ENCODE results near the gene INPP5J. TPM values are rescaled to one million over a fixed set of nuclear protein-coding genes. Genes with fewer than 3 reads are reported as not detected.

Gene INPP5J
- total and polyA plus RNA-seq, 9 of the 15 experiments (the other 6 are each of a cell fraction or from before 2014, with no cell fraction given), result 0.10 to 6.3 (median 4.8) TPM

DNA sequence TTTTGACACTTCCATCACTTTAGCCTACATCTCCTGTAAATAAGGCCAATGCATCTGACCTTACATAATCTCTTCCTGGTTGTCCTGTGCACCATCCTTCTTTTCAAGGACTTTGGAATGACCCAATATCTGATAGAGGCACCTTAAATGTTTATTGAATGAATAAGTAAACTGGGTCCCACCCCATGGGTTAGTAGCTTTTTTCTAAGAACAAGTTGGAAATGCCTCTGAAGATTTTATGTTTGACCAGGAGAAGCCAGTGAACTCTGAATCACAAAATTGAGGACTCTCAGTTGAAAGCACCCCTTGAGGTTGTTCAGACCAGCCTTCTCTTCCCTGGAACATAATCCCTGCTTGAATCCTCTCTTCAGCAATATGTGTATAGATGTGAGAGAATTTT lies 38.6 kb downstream of the INPP5J start:
- peak overlapping the region; percentile 96 for H3K4me2 ChIP-seq (ENCODE audit: insufficient read depth, low read length)
- peak overlapping the region; percentile 1 to 64; a peak in 2 of 4 replicates for H3K9ac ChIP-seq (ENCODE audit: insufficient read depth in 1 of 2, low read depth in 2 of 2, low read length in 2 of 2)
- no peak overlapping the region for H3K27ac ChIP-seq (ENCODE audit: extremely low read depth, low read depth, low read length)
- H3K4me3 ChIP-seq, result no peak overlapping the region; the same call in 1 of the 2 replicates
- TF ChIP-seq ARNT (IDR thresholded peaks at IDR 0.05), result no peak
- TF ChIP-seq, protein P1, sequence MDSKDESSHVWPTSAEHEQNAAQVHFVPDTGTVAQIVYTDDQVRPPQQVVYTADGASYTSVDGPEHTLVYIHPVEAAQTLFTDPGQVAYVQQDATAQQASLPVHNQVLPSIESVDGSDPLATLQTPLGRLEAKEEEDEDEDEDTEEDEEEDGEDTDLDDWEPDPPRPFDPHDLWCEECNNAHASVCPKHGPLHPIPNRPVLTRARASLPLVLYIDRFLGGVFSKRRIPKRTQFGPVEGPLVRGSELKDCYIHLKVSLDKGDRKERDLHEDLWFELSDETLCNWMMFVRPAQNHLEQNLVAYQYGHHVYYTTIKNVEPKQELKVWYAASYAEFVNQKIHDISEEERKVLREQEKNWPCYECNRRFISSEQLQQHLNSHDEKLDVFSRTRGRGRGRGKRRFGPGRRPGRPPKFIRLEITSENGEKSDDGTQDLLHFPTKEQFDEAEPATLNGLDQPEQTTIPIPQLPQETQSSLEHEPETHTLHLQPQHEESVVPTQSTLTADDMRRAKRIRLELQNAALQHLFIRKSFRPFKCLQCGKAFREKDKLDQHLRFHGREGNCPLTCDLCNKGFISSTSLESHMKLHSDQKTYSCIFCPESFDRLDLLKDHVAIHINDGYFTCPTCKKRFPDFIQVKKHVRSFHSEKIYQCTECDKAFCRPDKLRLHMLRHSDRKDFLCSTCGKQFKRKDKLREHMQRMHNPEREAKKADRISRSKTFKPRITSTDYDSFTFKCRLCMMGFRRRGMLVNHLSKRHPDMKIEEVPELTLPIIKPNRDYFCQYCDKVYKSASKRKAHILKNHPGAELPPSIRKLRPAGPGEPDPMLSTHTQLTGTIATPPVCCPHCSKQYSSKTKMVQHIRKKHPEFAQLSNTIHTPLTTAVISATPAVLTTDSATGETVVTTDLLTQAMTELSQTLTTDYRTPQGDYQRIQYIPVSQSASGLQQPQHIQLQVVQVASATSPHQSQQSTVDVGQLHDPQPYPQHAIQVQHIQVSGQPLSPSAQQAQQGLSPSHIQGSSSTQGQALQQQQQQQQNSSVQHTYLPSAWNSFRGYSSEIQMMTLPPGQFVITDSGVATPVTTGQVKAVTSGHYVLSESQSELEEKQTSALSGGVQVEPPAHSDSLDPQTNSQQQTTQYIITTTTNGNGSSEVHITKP (IDR thresholded peaks at IDR 0.05; ENCODE audit: partially characterized antibody), result peak; percentile 44
- in situ Hi-C loops (cut with MboI) (no loop called here), intact Hi-C loops (cut with micrococcal nuclease) (no loop called here)
- H3K27me3 ChIP-seq (ENCODE audit: control insufficient read depth in 2 of 2, insufficient read depth in 2 of 2, low read length in 2 of 2), result no peaks in the 10 kb centered on the region
- H4K20me1 ChIP-seq (replicated peaks; ENCODE audit: control insufficient read depth, insufficient read depth, low read length), result no peaks in the 10 kb centered on the region; the same call in 1 of the 2 replicates
- ChIA-PET POLR2A (no interaction called here), CTCF (ENCODE audit: low intra/inter-chr PET ratio) (no interaction called here)
- H3K36me3 ChIP-seq (ENCODE audit: control insufficient read depth, insufficient read depth, low read length), result no peaks in the 10 kb centered on the region
- H3K79me2 ChIP-seq (ENCODE audit: control insufficient read depth, insufficient read depth, low read length), result peaks cover 13% of the 10 kb centered on the region
- no peaks in the 10 kb centered on the region for H3K9me3 ChIP-seq (replicated peaks; ENCODE audit: control insufficient read depth, insufficient read depth, low read depth, low read length)
- no TSS peak for BruUV-seq (replicated peaks)
- no peak overlapping the region for H2AFZ ChIP-seq (ENCODE audit: low read depth, low read length)
- no peaks in the 10 kb centered on the region for H3K9me1 ChIP-seq (ENCODE audit: control insufficient read depth, insufficient read depth, low read length)
- H3K4me1 ChIP-seq (replicated peaks in 1 of 2; ENCODE audit: control insufficient read depth in 2 of 2, insufficient read depth in 2 of 2, low read length in 2 of 2), result no peaks in the 10 kb centered on the region; a peak in 2 of 5 replicates
- DNase-seq (ENCODE audit: extremely low read depth in 1 of 4, low spot score in 3 of 4) (no peak), FAIRE-seq (peak; percentile 52), ATAC-seq (no peak)
